OCI-LY7 (cell line): Measurements from ENCODE around the gene PITX2. TPM values are rescaled to one million over a fixed set of nuclear protein-coding genes. Genes with fewer than 3 reads are reported as not detected.

ENCODE experiments used
- BruUV-seq: library from RNA; stranded (reverse); fragments of 400-500 nt; replicated peaks from 2 replicates; lab custom pipeline; 2021; lab: Mats Ljungman, UMichigan
- CTCF ChIA-PET: fragments of 300-600 bp; sonication (Branson Sonifier 250); formaldehyde crosslinking; loops from one replicate; lab custom pipeline; 2022; ENCODE audit warnings: antibody characterized with exemption; ENCODE audit not compliant: unreplicated experiment; lab: Charles Lee
- POLR2A ChIA-PET: fragments of 300-600 bp; sonication (Branson Sonifier 250); formaldehyde crosslinking; loops from one replicate; lab custom pipeline; 2022; ENCODE audit warnings: antibody characterized with exemption; lab: Charles Lee
- DNase-seq: peaks from one replicate; pipeline ENCODE4 v3.0.0-alpha.2; 2015; ENCODE audit warnings: low spot score
- H2AFZ ChIP-seq: fragments of 200-600 bp; sonication (generic), shearing (Covaris generic); 2 replicates; pipeline ENCODE4 v1.6.1; 2014; ENCODE audit warnings: mild to moderate bottlenecking, antibody characterized with exemption, low read length, moderate library complexity
- H3K27ac ChIP-seq: fragments of 200-600 bp; sonication (generic); 2 replicates; pipeline ENCODE4 v1.5.1; 2014; ENCODE audit warnings: mixed run types, low read depth, mild to moderate bottlenecking, moderate library complexity, low read length, inconsistent platforms; ENCODE audit not compliant: poor library complexity, severe bottlenecking
- H3K36me3 ChIP-seq: fragments of 200-600 bp; sonication (generic); 2 replicates; pipeline ENCODE4 v1.6.1; 2014; ENCODE audit warnings: mild to moderate bottlenecking, antibody characterized with exemption, low read length, moderate library complexity, mixed read lengths; ENCODE audit not compliant: insufficient read depth
- H3K4me1 ChIP-seq: fragments of 200-600 bp; sonication (generic); 2 replicates; pipeline ENCODE4 v1.5.1; 2014; ENCODE audit warnings: mild to moderate bottlenecking, low read length; ENCODE audit not compliant: insufficient read depth, poor library complexity, severe bottlenecking
- H3K4me2 ChIP-seq: fragments of 200-600 bp; sonication (generic); 2 replicates; pipeline ENCODE4 v1.6.1; 2014; ENCODE audit warnings: mild to moderate bottlenecking, low read length
- H3K4me3 ChIP-seq: fragments of 200-600 bp; sonication (generic); 2 replicates; pipeline ENCODE4 v1.5.1; 2014; ENCODE audit warnings: mild to moderate bottlenecking, low read depth, low read length; ENCODE audit not compliant: poor library complexity, severe bottlenecking
- H3K79me2 ChIP-seq: fragments of 200-600 bp; sonication (generic); 2 replicates; pipeline ENCODE4 v1.6.1; 2016; ENCODE audit warnings: low read depth, mild to moderate bottlenecking, low read length, moderate library complexity, mixed read lengths; ENCODE audit not compliant: insufficient read depth
- H3K9me2 ChIP-seq: fragments of 200-600 bp; sonication (generic); 2 replicates; pipeline ENCODE4 v1.6.1; 2016; ENCODE audit warnings: mild to moderate bottlenecking, low read length, mixed read lengths; ENCODE audit not compliant: insufficient read depth
- H3K9me3 ChIP-seq: fragments of 200-600 bp; sonication (generic); 2 replicates; pipeline ENCODE4 v1.6.1; 2014; ENCODE audit warnings: mild to moderate bottlenecking, mixed run types, low read length, mixed read lengths
- H4K20me1 ChIP-seq: fragments of 200-600 bp; sonication (generic); 2 replicates; pipeline ENCODE4 v1.6.1; 2014; ENCODE audit warnings: mild to moderate bottlenecking, antibody characterized with exemption, low read length, moderate library complexity, mixed read lengths; ENCODE audit not compliant: insufficient read depth
- CTCF ChIP-seq: fragments of 200-600 bp; sonication (generic); conservative IDR thresholded peaks from 2 replicates; pipeline ENCODE4 v1.5.1; 2014; ENCODE audit warnings: mild to moderate bottlenecking, antibody characterized with exemption, low read length, moderate library complexity, mixed read lengths
- EZH2phosphoT487 ChIP-seq: fragments of 200-600 bp; sonication (generic); IDR thresholded peaks from 2 replicates; pipeline ENCODE4 v1.6.1; 2018; ENCODE audit warnings: low read depth, borderline replicate concordance, mild to moderate bottlenecking, mixed run types, antibody characterized with exemption, low read length, moderate library complexity, mixed read lengths
- intact Hi-C: fragments of 100-400 bp; cut with micrococcal nuclease; formaldehyde crosslinking; loops from one replicate; pipeline ENCODE4 v1.10.0; 2022; ENCODE audit not compliant: unreplicated experiment
- total RNA-seq, 2 experiments: library from RNA; depleted of rRNA in 1 of 2; stranded (reverse); fragments of >200 nt in 1 of 2; shearing (Covaris generic) in 1 of 2; gene quantifications; 2 replicates each; pipeline ENCODE4 v1.2.3, GENCODE V29; 2014 to 2022

The PITX2 gene
- total RNA-seq, 2 experiments from 2014 or later, result 4.4 to 6.5 TPM

GRCh38 chr4:110616238-110617074, 6.4 kb downstream of the PITX2 start:
- BruUV-seq, result no TSS peak
- no peak overlapping the region for H3K4me2 ChIP-seq
- no peaks in the 10 kb centered on the region for H3K4me1 ChIP-seq
- ChIA-PET POLR2A (interaction anchor here (0.7 kb wide), 1 partner anchor 1857 kb away, joined by 3 read pairs; no protein-coding TSS in a partner anchor), CTCF (interaction anchor here (0.5 kb wide), 1 partner anchor 664 kb away, joined by 3 read pairs; no protein-coding TSS in a partner anchor)
- H3K9me3 ChIP-seq, result no peaks in the 10 kb centered on the region
- no peaks in the 10 kb centered on the region for H3K36me3 ChIP-seq
- no peaks in the 10 kb centered on the region for H4K20me1 ChIP-seq
- TF ChIP-seq EZH2phosphoT487, result no peak
- TF ChIP-seq CTCF, result no peak
- no peak overlapping the region for H3K4me3 ChIP-seq
- no peak overlapping the region for H3K27ac ChIP-seq
- no peaks in the 10 kb centered on the region for H3K9me2 ChIP-seq
- no peak overlapping the region for H2AFZ ChIP-seq
- no peaks in the 10 kb centered on the region for H3K79me2 ChIP-seq
- DNase-seq, result no peak
- intact Hi-C loops, result no loop called here

GRCh38 chr4:110615353-110616237, 7.3 kb downstream of the PITX2 start:
- intact Hi-C loops, result no loop called here
- Histone ChIP-seq H3K4me2 (no peak overlapping the region), H3K4me1 (no peaks in the 10 kb centered on the region), H3K4me3 (no peak overlapping the region), H3K9me3 (no peaks in the 10 kb centered on the region), H3K9me2 (no peaks in the 10 kb centered on the region), H3K36me3 (no peaks in the 10 kb centered on the region), H2AFZ (no peak overlapping the region), H3K27ac (no peak overlapping the region), H3K79me2 (no peaks in the 10 kb centered on the region), H4K20me1 (no peaks in the 10 kb centered on the region)
- no TSS peak for BruUV-seq
- no peak for TF ChIP-seq EZH2phosphoT487
- ChIA-PET POLR2A (interaction anchor here (0.6 kb wide), 1 partner anchor 1887 kb away, joined by 6 read pairs; no protein-coding TSS in a partner anchor), CTCF (interaction anchor here (0.5 kb wide), 1 partner anchor 665 kb away, joined by 3 read pairs; no protein-coding TSS in a partner anchor)
- no peak for DNase-seq

DNA sequence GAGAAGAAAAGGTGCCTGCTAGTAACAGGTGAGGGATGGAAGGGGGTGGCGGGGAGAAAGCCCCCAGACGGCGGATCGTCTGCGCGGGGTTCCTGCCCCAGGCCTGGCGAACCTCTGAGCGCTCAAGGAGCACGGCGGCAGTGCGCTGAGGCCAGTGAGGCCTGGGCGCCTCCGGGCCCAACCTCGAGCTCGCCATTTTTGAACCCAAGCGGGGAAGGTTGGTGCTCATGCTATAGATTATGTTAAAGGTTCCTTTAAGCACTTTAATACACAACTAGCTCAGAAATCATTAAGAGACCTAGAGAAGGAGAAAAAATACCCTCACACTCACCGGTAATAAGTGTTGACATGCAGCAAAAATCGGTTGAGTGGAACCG, 7.9 kb downstream of the PITX2 start:
- Histone ChIP-seq H3K4me3 (no peak overlapping the region), H4K20me1 (no peaks in the 10 kb centered on the region), H3K9me3 (no peaks in the 10 kb centered on the region), H3K9me2 (no peaks in the 10 kb centered on the region), H2AFZ (no peak overlapping the region), H3K79me2 (no peaks in the 10 kb centered on the region), H3K4me1 (no peaks in the 10 kb centered on the region), H3K27ac (no peak overlapping the region), H3K36me3 (no peaks in the 10 kb centered on the region), H3K4me2 (no peak overlapping the region)
- TF ChIP-seq CTCF, result no peak
- no peak for TF ChIP-seq EZH2phosphoT487
- intact Hi-C loops, result no loop called here
- no peak for DNase-seq
- BruUV-seq, result no TSS peak
- CTCF ChIA-PET, result no interaction called here
- POLR2A ChIA-PET, result interaction anchor here (0.6 kb wide), 1 partner anchor 1887 kb away, joined by 6 read pairs; no protein-coding TSS in a partner anchor
